Epithelial cell of proximal tubule (primary cell): Measurements from ENCODE around the gene STAB2. TPM values are rescaled to one million over a fixed set of nuclear protein-coding genes. Genes with fewer than 3 reads are reported as not detected.

ENCODE experiments used
- DNase-seq: peaks from one replicate; pipeline ENCODE4 v3.0.0-alpha.2; 2011; ENCODE audit warnings: low read depth
- H3K4me3 ChIP-seq: 2 replicates; pipeline ENCODE4 v1.5.1; 2011; ENCODE audit warnings: low read depth, mild to moderate bottlenecking, low read length
- CTCF ChIP-seq: conservative IDR thresholded peaks from 2 replicates; pipeline ENCODE4 v1.5.1; 2012; ENCODE audit warnings: low read depth, mild to moderate bottlenecking, low read length
- total RNA-seq: library from RNA; depleted of rRNA; stranded (reverse); fragments of >200 nt; gene quantifications from 2 replicates; pipeline ENCODE4 v1.2.3, GENCODE V29; 2015

STAB2 gene
- total RNA-seq, 1 donor from 2014 or later = not detected

GRCh38 chr12:103673487-103673886 is 86.4 kb downstream of the STAB2 start:
- no peak for TF ChIP-seq CTCF
- DNase-seq = no peak
- H3K4me3 ChIP-seq = no peak overlapping the region

- DNase-seq = no peak
- no peak overlapping the region for H3K4me3 ChIP-seq
- TF ChIP-seq CTCF = no peak
These were observed 86.9 kb downstream of the STAB2 start for GRCh38 chr12:103673891-103674375.

- H3K4me3 ChIP-seq = no peak overlapping the region
- no peak for DNase-seq
- TF ChIP-seq CTCF = no peak
These were observed 89.8 kb downstream of the STAB2 start for GRCh38 chr12:103676893-103677292.

GRCh38 chr12:103677341-103677740 is 90.3 kb downstream of the STAB2 start:
- H3K4me3 ChIP-seq = no peak overlapping the region
- DNase-seq = no peak
- no peak for TF ChIP-seq CTCF

GRCh38 chr12:103677905-103678304 is 90.8 kb downstream of the STAB2 start:
- no peak for TF ChIP-seq CTCF
- H3K4me3 ChIP-seq = no peak overlapping the region
- no peak for DNase-seq

- no peak for DNase-seq
- H3K4me3 ChIP-seq = no peak overlapping the region
- no peak for TF ChIP-seq CTCF
These were observed 92.5 kb downstream of the STAB2 start for GRCh38 chr12:103679421-103680170.

- no peak overlapping the region for H3K4me3 ChIP-seq
- DNase-seq = no peak
- TF ChIP-seq CTCF = no peak
These were observed 93.6 kb downstream of the STAB2 start for GRCh38 chr12:103680591-103681141.
